GM21723 (cell line): ENCODE measurements around the gene LDHA.
"Not testable (repeated sequence)": the region's sequence is repeated elsewhere in the genome, so short reads cannot be mapped to it uniquely, and the experiment has no call there.

Experiments used
- ATAC-seq: cut with Tn5 transposase; IDR thresholded peaks from one replicate; pipeline ENCODE4 v1.9.1; 2021; ENCODE audit warnings: mild to moderate bottlenecking, moderate library complexity; ENCODE audit not compliant: unreplicated experiment

The LDHA gene

GRCh38 chr11:18393581-18394274 is 635 bp upstream of the LDHA start:
- ATAC-seq, result peak; percentile 8

- ATAC-seq, result no peak
Observed at GRCh38 chr11:18394928-18395734, 768 bp downstream of the LDHA start.

GRCh38 chr11:18395735-18396504 is 1.6 kb downstream of the LDHA start:
- peak; percentile 62 for ATAC-seq

- ATAC-seq, result no peak
Observed at GRCh38 chr11:18397921-18398320, 3.6 kb downstream of the LDHA start.

- ATAC-seq, result not testable (repeated sequence)
Observed at GRCh38 chr11:18401077-18401476, 6.7 kb downstream of the LDHA start.

GRCh38 chr11:18404062-18404461 is 9.7 kb downstream of the LDHA start:
- ATAC-seq, result no peak

GRCh38 chr11:18407400-18407799 is 13.0 kb downstream of the LDHA start:
- not testable (repeated sequence) for ATAC-seq

- no peak for ATAC-seq
Observed at GRCh38 chr11:18408558-18409291, 14.4 kb downstream of the LDHA start.

GRCh38 chr11:18416459-18416858 is 22.1 kb downstream of the LDHA start:
- ATAC-seq, result no peak

GRCh38 chr11:18419040-18419439 is 24.7 kb downstream of the LDHA start:
- ATAC-seq, result no peak

- ATAC-seq, result no peak
Observed at GRCh38 chr11:18420067-18420466, 25.7 kb downstream of the LDHA start.

- no peak for ATAC-seq
Observed at GRCh38 chr11:18427240-18427639, 32.9 kb downstream of the LDHA start.

- ATAC-seq, result no peak
Observed at GRCh38 chr11:18429332-18429731, 35.0 kb downstream of the LDHA start.

- no peak for ATAC-seq
Observed at GRCh38 chr11:18438691-18439090, 44.3 kb downstream of the LDHA start.

GRCh38 chr11:18449251-18449650 is 54.9 kb downstream of the LDHA start:
- no peak for ATAC-seq

GRCh38 chr11:18452927-18453326 is 58.6 kb downstream of the LDHA start:
- ATAC-seq, result no peak

GRCh38 chr11:18455686-18456372 is 61.5 kb downstream of the LDHA start, which contains the start of gene LDHAL6A:
LDHAL6A (plus strand) TSS chr11:18455856; CDS start chr11:18456681, 825 bp downstream.
- ATAC-seq, result no peak

GRCh38 chr11:18457450-18457849 is 63.1 kb downstream of the LDHA start:
- ATAC-seq, result no peak
